Measurements from ENCODE around the gene PTPRD.

Gene PTPRD

GRCh38 chr9:8877753-8878494 lies 1734.9 kb downstream of the PTPRD start:
- no peak for DNase-seq

- DNase-seq, result no peak
These were observed 1736.5 kb downstream of the PTPRD start for GRCh38 chr9:8876303-8876702.

GRCh38 chr9:8874482-8874881 lies 1738.3 kb downstream of the PTPRD start:
- no peak for DNase-seq

- DNase-seq, result no peak
These were observed 1740.0 kb downstream of the PTPRD start for GRCh38 chr9:8872802-8873201.

GRCh38 chr9:8871796-8872445 lies 1740.9 kb downstream of the PTPRD start:
- no peak for DNase-seq

GRCh38 chr9:8871396-8871795 lies 1741.4 kb downstream of the PTPRD start:
- DNase-seq, result no peak

- DNase-seq, result no peak
These were observed 1743.0 kb downstream of the PTPRD start for GRCh38 chr9:8869812-8870211.

GRCh38 chr9:8868632-8869031 lies 1744.2 kb downstream of the PTPRD start:
- DNase-seq, result no peak

GRCh38 chr9:8867148-8867547 lies 1745.7 kb downstream of the PTPRD start:
- DNase-seq, result no peak

GRCh38 chr9:8864545-8864896 lies 1748.3 kb downstream of the PTPRD start:
- DNase-seq, result no peak

GRCh38 chr9:8863886-8864544 lies 1748.8 kb downstream of the PTPRD start:
- DNase-seq, result no peak

GRCh38 chr9:8863069-8863468 lies 1749.7 kb downstream of the PTPRD start:
- DNase-seq, result no peak

- no peak for DNase-seq
These were observed 1751.9 kb downstream of the PTPRD start for GRCh38 chr9:8860925-8861324.

- no peak for DNase-seq
These were observed 1752.7 kb downstream of the PTPRD start for GRCh38 chr9:8860086-8860485.

- no peak for DNase-seq
These were observed 1753.4 kb downstream of the PTPRD start for GRCh38 chr9:8859416-8859815.

- DNase-seq, result no peak
These were observed 1754.1 kb downstream of the PTPRD start for GRCh38 chr9:8858596-8859161.

- no peak for DNase-seq
These were observed 1754.7 kb downstream of the PTPRD start for GRCh38 chr9:8857926-8858595.

GRCh38 chr9:8857068-8857925 lies 1755.5 kb downstream of the PTPRD start:
- no peak for DNase-seq

GRCh38 chr9:8856396-8857067 lies 1756.3 kb downstream of the PTPRD start:
- DNase-seq, result no peak

GRCh38 chr9:8855046-8855445 lies 1757.8 kb downstream of the PTPRD start:
- DNase-seq, result no peak

- DNase-seq, result no peak
These were observed 1760.4 kb downstream of the PTPRD start for GRCh38 chr9:8852301-8852864.

Data from inflammatory macrophage treated with lipopolysaccharide for 4 hours (primary cell).